Measurements from ENCODE around the gene KLHL11. TPM values are rescaled to one million over a fixed set of nuclear protein-coding genes. Genes with fewer than 3 reads are reported as not detected.
"Not testable (repeated sequence)": the region's sequence is repeated elsewhere in the genome, so short reads cannot be mapped to it uniquely, and the experiment has no call there.

KLHL11 gene
- total RNA-seq, 1 donor from 2014 or later: 15.8 TPM

DNA sequence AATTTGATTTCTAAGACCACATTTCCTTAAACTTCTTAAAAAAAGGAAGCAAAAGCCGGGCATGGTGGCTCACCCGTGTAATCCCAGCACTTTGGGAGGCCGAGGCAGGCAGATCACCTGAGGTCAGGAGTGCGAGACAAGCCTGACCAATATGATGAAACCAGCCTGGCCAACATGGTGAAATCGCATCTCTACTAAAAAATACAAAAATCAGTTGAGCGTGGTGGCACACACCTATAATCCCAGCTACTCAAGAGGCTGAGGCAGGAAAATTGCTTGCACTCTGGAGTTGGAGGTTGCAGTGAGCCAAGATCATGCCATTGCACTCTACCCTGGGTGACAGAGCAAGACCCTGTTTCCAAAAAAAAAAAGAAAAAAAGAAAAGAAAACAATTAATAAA is 24.4 kb downstream of the KLHL11 start:
- not testable (repeated sequence) for DNase-seq (ENCODE audit: extremely low read depth, low read depth, low spot score)

DNA sequence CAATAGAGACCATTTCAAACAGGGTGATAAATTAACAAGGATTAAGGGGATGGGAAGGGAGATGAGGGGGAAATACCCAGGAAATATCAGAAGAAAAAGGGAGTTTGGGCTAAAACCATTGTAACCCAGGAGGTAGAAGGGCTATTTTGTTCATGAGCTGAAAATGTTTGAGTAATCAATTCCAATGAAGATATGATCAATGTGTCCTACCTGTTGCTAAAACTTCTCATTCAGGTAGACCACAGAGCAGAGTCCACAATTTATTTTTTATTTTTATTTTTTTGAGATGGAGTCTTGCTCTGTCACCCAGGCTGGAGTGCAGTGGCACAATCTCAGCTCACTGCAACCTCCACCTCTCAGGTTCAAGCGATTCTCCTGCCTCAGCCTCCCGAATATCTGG is 25.8 kb downstream of the KLHL11 start:
- DNase-seq (ENCODE audit: extremely low read depth, low read depth, low spot score): not testable (repeated sequence)

DNA sequence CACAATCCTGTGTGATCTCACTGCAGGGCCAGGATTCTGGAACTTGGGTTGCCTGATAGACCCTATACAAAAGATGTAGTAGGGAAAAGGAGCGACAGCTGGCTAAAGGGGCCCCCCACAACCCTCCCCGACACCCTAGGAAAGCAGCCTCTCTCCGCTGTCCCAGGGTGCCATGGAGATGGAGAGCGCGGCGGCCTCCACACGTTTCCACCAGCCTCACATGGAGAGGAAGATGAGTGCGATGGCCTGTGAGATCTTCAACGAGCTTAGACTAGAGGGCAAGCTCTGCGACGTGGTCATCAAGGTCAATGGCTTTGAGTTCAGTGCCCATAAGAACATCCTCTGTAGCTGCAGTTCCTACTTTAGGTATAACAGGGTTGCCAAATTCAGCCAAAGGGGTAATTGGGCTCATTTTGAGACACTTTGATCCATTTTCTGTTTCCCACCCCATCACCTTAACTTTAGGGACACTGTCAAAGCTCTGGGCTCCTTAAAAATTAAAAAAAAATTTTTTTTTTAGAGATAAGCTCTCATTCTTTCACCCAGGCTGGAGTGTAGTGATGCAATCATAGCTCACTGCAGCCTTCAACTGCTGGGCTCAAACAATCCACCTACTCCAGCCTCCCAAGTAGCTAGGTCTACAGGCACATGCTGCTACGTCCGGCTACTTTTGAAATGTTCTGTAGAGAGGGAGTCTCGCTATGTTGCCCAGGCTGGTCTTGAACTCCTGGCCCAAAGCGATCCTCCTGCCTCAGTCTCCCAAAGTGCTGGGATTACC is 27.3 kb downstream of the KLHL11 start, which contains the start of gene KLHL10:
TSS of gene KLHL10 (plus strand) at position 65 of the 778 bp plus-strand sequence. CDS start at position 173, 108 bp downstream.
- DNase-seq (ENCODE audit: extremely low read depth, low read depth, low spot score): no peak

DNA sequence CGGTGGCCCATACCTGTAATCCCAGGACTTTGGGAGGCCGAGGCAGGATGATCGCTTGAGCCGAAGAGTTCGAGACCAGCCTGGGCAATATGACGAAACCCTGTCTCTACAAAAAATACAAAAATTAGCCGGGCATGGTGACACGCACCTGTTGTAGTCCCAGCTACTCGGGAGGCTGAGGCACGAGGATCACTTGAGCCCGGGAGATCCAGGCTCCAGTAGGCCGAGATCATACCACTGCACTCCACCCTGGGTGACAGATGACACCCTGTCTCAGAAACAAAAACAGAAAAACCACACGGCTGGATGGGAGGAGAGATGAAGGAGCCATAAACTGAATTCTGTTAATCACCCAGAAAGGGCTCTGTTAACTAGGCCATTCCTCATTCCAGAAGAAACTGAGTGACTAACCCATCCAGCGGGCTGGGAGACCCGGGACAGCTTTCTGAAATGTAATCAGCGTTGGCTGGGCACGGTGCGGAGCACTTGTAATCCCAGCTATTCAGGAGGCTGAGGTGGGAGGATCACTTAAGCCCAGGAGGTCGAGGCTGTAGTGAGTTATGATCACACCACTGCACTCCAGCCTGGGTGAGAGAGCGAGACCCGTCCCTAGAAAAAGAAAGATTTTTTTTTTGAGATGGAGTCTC is 28.6 kb downstream of the KLHL11 start:
- DNase-seq (ENCODE audit: extremely low read depth, low read depth, low spot score): no peak

DNA sequence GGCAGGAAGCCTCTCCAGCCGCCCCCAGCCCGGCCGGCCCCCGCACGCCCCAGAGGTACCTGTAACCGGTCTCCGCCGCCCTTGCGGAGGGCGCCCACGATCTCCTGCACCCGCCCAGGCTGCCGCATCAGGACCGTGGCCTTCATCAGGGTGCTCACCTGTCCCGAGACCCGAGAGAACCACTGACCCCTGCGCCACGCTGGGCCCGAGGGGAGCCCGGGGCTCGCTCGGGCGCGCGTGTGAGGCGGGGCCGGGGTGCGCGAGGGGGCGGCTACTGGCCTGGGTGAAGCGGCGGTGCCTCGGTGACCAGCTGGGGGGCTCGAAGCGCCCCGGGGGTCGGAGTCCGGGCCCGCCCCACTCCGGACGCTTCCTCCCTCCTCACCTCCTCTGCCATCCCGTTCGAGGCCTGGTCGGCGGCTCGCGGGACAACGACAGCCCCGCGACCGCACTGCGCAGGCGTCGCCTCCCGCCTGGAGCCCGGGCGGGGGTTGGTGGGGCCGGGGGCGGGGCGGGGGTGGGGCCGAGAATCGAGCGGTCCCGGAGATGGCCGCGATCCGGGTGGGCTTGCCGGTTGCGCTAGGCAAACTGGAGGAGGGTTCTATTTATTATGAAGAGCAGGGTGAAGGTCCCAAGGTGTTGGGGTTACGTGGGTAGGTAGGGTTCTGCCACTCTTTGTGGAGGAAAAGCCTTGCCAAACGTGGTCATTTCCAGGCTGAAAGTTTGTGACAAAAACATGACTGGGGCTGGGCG is 29.2 kb downstream of the KLHL11 start, which contains the start of gene NT5C3B:
TSS of gene NT5C3B (minus strand) at position 433 of the 750 bp plus-strand sequence. CDS start at position 394, 39 bp downstream.
- no peak for DNase-seq (ENCODE audit: extremely low read depth, low read depth, low spot score)

DNA sequence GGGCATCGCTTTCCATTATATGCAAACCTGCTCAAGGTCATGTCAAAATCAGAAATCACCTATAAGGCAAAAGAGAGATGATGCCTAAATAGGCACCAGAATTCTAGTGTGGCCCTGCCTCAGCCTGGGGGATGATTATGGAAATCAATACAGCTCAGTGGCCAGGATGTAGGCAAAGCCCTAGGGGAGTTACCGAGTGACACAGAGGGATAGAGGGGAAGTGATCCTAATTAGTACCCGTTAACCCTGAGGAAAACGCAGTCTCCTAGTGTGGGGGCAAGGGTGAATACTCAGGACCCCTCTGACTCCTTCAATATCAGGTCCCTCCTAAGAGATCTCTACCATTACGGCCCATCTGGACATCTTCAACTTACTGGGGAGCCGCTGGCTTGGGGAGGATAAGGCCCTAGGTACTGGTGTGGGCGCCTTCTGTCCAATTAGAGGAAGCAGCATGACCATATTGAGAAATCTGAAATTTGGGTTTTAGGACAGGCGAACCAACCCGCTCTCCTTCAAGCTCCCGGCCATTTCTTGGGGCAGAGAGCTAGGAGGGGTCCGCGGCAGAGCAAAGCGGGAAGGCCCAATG is 29.9 kb downstream of the KLHL11 start:
- DNase-seq (ENCODE audit: extremely low read depth, low read depth, low spot score): no peak

DNA sequence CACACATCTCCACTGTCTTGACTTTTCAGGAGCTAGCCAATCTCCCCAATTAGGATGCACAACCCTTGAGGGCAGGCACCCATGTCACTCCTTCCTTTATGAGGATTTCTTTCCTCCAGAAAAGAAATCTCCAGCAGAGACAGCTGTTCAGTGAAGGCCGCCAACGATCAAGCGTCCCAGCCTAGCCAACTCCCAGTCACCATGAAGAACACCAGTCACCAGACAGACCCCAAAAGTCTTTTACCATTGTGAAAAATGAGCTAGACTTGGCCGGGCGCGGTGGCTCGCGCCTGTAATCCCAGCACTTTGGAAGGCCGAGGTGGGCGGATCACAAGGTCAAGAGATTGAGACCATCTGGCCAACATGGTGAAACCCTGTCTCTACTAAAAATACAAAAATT is 35.3 kb downstream of the KLHL11 start:
- DNase-seq (ENCODE audit: extremely low read depth, low read depth, low spot score): not testable (repeated sequence)

DNA sequence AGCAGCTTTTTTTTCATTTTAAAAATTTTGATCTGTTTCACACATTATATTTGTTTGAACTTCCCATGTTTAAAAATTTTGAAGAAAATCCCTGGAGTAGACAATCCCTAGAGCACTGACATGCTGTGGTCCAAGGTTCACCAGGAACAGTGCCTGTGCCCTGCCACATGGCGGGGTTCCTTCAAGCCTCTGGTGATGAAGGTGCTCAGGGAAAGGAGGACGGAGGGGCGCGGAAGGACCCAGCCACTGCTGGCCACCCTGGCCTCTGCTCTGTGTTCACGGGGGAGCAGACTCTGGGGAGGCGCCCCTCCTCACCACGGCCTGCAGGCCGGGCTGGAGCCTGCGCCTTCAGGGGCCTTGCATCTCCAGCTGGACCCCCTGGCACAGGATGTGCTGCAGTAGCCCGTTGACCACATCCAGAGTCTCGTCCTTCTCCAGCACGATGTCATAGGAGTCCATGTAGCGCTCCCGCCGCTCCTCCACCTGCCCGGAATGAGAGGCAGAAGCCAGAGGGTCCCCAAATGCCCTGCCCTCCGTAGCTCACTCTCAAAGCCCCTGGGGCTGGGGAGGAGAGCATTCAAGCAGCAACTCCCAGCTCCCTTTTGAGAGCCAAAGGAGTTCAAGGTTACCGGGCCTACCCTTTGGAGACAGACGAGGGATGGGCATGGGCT is 39.9 kb downstream of the KLHL11 start:
- no peak for DNase-seq (ENCODE audit: extremely low read depth, low read depth, low spot score)

DNA sequence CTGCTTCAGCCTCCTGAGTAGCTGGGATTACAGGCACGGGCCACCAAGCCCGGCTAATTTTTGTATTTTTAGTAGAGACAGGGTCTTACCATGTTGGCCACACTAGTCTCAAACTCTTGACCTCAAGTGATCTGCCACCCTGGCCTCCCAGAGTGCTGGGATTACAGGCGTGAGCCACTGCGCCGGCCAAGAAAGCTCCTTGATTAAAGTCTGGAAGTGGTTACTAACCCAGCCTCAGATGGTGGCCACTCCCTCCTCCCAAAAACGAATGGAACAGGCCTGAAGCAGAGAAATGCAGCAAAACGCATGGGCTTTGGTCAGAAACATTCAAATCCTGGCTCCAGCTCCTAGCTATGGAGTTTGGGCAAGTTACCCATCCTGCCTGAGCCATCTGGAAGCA is 41.1 kb downstream of the KLHL11 start:
- no peak for DNase-seq (ENCODE audit: extremely low read depth, low read depth, low spot score)

DNA sequence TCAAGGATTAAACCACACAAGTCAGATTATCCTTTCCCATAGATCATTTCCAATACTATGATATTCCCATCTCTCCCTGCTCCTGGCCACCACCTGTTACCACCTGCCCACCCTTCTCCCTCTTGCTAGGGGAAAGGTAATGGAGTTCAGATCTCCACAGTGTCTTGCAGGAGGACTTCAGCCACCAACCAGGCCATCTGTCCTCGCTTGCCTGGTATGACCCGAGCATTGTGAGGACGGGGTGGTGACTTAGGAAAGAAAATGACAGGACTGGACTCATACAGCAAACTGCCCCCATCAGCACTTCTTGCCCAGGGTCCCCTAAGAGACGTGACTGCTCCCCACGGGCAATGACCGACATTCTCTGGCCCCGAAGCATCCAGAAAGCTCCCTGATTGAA is 41.6 kb downstream of the KLHL11 start:
- DNase-seq (ENCODE audit: extremely low read depth, low read depth, low spot score): no peak

DNA sequence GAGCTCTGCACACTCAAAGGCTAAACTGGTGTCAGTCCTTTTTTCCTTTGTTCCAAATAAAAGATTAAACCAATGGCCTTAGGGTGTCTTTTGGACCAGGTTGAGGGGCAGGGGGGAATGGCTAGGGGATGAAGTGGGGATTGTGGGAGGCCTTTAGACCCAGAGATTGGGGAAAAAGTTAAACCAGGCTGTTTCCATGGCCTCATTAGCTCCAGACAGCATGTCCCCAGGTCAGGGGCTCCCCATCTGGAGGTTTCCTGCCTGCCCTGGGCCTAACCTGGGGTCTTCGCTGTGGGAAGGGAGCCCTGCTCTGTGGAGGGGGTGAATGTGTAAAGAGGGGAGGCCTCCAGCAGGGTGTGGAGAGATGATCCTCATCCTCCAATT is 42.1 kb downstream of the KLHL11 start:
- no peak for DNase-seq (ENCODE audit: extremely low read depth, low read depth, low spot score)

DNA sequence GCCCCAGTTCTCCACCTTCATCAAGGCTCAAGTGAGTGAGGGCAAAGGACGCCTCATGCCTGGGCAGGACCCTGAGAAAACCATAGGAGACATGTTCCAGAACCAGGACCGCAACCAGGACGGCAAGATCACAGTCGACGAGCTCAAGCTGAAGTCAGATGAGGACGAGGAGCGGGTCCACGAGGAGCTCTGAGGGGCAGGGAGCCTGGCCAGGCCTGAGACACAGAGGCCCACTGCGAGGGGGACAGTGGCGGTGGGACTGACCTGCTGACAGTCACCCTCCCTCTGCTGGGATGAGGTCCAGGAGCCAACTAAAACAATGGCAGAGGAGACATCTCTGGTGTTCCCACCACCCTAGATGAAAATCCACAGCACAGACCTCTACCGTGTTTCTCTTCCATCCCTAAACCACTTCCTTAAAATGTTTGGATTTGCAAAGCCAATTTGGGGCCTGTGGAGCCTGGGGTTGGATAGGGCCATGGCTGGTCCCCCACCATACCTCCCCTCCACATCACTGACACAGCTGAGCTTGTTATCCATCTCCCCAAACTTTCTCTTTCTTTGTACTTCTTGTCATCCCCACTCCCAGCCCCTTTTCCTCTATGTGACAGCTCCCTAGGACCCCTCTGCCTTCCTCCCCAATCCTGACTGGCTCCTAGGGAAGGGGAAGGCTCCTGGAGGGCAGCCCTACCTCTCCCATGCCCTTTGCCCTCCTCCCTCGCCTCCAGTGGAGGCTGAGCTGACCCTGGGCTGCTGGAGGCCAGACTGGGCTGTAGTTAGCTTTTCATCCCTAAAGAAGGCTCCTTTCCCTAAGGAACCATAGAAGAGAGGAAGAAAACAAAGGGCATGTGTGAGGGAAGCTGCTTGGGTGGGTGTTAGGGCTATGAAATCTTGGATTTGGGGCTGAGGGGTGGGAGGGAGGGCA is 42.7 kb downstream of the KLHL11 start:
- no peak for DNase-seq (ENCODE audit: extremely low read depth, low read depth, low spot score)

DNA sequence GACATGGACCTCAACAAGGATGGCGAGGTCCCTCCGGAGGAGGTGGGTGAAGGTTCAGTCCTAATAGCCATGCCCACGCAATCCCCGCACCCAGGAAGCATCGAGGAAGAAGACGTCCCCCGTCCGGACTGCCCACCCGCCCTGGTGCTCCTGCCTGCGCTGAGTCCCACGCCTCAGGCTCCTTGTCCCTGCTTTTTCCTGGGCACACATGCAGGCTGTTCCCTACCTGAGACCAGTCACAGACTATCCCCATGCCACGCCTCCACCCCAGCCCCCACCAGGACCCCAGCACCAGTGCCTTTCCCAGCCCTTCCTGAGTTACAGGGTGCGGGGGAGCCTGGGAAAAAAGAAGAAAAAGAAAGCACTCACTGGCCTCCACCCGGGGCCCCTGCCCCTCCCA is 43.4 kb downstream of the KLHL11 start:
- DNase-seq (ENCODE audit: extremely low read depth, low read depth, low spot score): no peak

DNA sequence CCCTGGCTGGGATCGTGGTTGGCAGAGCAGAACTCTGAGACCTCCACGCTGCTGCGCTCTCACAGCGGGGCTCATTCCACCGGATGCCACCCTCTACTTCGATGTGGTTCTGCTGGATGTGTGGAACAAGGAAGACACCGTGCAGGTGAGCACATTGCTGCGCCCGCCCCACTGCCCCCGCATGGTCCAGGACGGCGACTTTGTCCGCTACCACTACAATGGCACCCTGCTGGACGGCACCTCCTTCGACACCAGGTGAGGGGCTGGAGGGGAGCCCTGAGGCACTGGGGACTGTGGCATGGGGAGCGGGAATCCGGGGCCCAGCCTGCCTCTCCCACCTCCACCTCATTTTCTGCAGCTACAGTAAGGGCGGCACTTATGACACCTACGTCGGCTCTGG is 47.2 kb downstream of the KLHL11 start:
- DNase-seq (ENCODE audit: extremely low read depth, low read depth, low spot score): no peak

DNA sequence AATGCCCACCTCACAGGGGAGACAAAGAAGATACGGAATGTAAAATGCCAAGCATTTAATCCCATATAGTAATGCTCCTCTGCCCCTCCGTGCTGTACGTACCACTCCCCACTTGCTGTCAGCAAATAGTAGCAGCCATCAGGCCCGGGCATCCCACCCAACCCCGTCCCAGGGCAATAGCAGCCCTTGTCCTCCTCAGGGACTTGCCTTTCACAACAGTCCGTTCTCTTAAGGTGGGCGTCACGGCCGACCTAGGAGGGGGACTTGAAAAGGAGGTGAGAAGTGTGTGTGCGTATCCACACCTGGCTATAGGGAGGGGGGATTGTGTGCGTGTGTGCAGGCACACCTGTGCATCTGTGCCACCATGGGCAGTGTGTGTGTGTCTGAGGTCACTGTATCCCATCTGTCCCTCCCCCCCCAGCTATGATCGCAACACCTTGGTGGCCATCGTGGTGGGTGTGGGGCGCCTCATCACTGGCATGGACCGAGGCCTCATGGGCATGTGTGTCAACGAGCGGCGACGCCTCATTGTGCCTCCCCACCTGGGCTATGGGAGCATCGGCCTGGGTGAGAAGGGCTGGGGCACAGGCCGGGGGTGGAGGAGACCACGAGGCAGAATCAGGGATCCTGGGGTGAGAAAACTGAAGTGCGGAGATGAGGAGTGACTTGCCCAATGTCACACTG is 48.4 kb downstream of the KLHL11 start:
- DNase-seq (ENCODE audit: extremely low read depth, low read depth, low spot score): no peak

DNA sequence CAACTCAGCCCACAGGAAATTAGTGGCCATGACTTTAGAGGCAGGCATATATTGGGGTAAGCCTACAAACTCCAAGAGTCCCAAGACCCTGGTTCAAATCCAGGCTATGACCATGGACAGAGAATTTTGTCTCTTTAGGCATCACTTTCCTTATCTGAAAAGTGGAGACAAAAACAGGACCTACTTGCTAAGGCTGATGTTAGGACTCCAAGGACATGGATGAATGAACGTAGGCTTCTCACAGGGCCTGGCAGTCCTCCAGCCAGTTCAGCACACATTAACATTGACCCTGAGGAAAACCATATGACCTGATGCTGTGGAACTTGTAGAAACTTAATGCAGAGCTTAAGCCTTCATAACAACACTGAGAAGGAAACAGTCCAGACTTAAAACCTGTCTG is 51.0 kb downstream of the KLHL11 start:
- no peak for DNase-seq (ENCODE audit: extremely low read depth, low read depth, low spot score)

DNA sequence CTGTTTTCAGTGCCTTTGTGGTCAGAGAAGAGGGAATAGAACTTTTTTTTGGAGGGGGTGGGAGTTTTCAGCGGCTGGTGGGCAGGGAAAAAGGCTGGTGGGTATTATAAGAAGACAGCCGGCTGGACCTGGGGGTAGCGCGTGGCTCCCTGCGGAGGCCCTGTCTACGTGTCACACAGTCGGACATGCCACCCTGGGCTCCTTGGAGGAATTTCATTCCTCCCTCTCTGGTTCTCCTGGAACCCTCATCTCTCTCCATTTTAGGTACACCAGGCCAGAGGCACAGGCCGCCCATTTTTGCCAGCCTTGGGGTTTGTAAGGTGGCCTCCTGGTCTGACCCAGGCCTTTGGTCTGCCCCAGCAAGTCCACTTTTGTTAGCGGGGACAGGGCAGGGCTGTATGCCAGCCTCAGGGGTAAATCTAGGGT is 51.5 kb downstream of the KLHL11 start:
- no peak for DNase-seq (ENCODE audit: extremely low read depth, low read depth, low spot score)

DNA sequence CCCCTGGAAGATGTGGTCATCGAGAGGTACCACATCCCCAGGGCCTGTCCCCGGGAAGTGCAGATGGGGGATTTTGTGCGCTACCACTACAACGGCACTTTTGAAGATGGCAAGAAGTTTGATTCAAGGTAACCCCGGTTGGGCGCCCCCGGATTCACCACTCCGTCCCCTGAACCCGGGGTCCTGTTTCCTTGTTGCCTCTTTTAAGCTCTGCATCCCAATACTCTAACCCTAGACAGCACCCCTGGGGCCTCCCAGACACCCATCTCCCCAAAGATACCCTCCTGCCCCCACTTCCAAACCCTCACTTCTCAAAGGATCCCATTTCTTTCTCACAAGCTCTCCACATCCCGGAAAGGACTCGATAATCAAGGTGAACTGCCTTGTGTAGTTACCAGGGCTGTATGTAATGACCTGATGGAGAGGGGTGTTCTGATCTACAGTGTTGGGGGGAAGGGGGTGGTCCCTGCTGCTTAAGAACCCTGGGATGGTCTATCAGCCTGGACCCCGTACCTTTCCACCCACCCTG is 52.0 kb downstream of the KLHL11 start:
- DNase-seq (ENCODE audit: extremely low read depth, low read depth, low spot score): no peak
